ENCODE results near the gene TTN. TPM values are rescaled to one million over a fixed set of nuclear protein-coding genes. Genes with fewer than 3 reads are reported as not detected.

TTN gene
- total and polyA plus RNA-seq, 5 donors from 2014 or later = 2.0 to 153 (median 3.1) TPM

GRCh38 chr2:178496049-178496448 lies 311.2 kb downstream of the TTN start:
- no peaks in the 10 kb centered on the region for H3K27me3 Mint-ChIP-seq
- ATAC-seq (ENCODE audit: low read depth in 2 of 2) (no peak), DNase-seq (no peak)
- Histone ChIP-seq H3K27me3 (ENCODE audit: control insufficient read depth, insufficient read depth, low read length) (no peaks in the 10 kb centered on the region), H3K4me3 (ENCODE audit: low read depth, low read length) (no peak overlapping the region), H3K9me3 (ENCODE audit: control insufficient read depth in 2 of 2, low read length in 2 of 2) (no peaks in the 10 kb centered on the region), H3K27ac (ENCODE audit: insufficient read depth, low read length, poor library complexity, severe bottlenecking) (no peak overlapping the region), H3K36me3 (ENCODE audit: control insufficient read depth, insufficient read depth, low read length) (peaks cover 87% of the 10 kb centered on the region), H3K4me1 (ENCODE audit: control insufficient read depth, insufficient read depth, low read length, poor library complexity, severe bottlenecking) (no peaks in the 10 kb centered on the region)
- H3K36me3 Mint-ChIP-seq = peaks cover 49% of the 10 kb centered on the region
- no peaks in the 10 kb centered on the region for H3K9me3 Mint-ChIP-seq
- peak overlapping the region in 1 of 3 donors; percentile 78 for H3K27ac Mint-ChIP-seq
- H3K4me3 Mint-ChIP-seq = no peak overlapping the region
- H3K4me1 Mint-ChIP-seq = peaks cover 0 to 6% (median 3%) of the 10 kb centered on the region in 4 donors

DNA sequence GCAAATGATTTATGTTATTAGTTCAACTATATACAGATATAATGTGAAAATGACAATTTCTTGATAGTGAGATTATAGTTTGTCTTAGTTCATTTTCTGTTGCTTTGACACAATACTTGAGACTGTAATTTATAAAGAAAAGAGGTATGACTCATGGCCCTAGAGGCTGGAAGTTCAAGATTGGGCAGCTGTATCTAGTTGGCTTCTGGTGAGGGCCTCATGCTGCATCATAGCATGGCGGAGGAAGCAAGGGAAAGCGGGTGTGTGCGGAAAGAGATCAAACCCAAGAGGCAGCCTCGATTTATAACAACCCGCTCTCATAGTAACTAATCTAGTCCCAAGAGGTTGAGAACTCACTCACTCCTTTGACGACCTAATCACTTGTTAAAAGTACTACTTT lies 315.6 kb downstream of the TTN start:
- H3K4me3 ChIP-seq (ENCODE audit: low read depth, low read length) = no peak overlapping the region
- no peaks in the 10 kb centered on the region for H3K9me3 ChIP-seq (ENCODE audit: control insufficient read depth in 2 of 2, low read length in 2 of 2)
- Mint-ChIP-seq H3K27me3 (no peaks in the 10 kb centered on the region), H3K27ac (peak overlapping the region in 1 of 3 donors; percentile 10), H3K36me3 (peaks cover 58% of the 10 kb centered on the region), H3K9me3 (no peaks in the 10 kb centered on the region), H3K4me1 (peaks cover 9 to 26% (median 17%) of the 10 kb centered on the region in 4 donors), H3K4me3 (no peak overlapping the region)
- H3K4me1 ChIP-seq (ENCODE audit: control insufficient read depth, insufficient read depth, low read length, poor library complexity, severe bottlenecking) = no peaks in the 10 kb centered on the region
- no peak for ATAC-seq (ENCODE audit: low read depth in 2 of 2)
- H3K36me3 ChIP-seq (ENCODE audit: control insufficient read depth, insufficient read depth, low read length) = peaks cover 72% of the 10 kb centered on the region
- no peak overlapping the region for H3K27ac ChIP-seq (ENCODE audit: insufficient read depth, low read length, poor library complexity, severe bottlenecking)
- H3K27me3 ChIP-seq (ENCODE audit: control insufficient read depth, insufficient read depth, low read length) = no peaks in the 10 kb centered on the region
- no peak for DNase-seq

GRCh38 chr2:178485356-178485755 lies 321.9 kb downstream of the TTN start:
- H3K4me1 ChIP-seq (ENCODE audit: control insufficient read depth, insufficient read depth, low read length, poor library complexity, severe bottlenecking) = peaks cover 28% of the 10 kb centered on the region
- no peak for DNase-seq
- peaks cover 23% of the 10 kb centered on the region for H3K36me3 ChIP-seq (ENCODE audit: control insufficient read depth, insufficient read depth, low read length)
- peak overlapping the region in 1 of 4 donors; percentile 34 for H3K4me3 Mint-ChIP-seq
- H3K27ac ChIP-seq (ENCODE audit: insufficient read depth, low read length, poor library complexity, severe bottlenecking) = no peak overlapping the region
- ATAC-seq (ENCODE audit: low read depth in 2 of 2) = no peak
- H3K36me3 Mint-ChIP-seq = peaks cover 39% of the 10 kb centered on the region
- no peak overlapping the region for H3K27ac Mint-ChIP-seq
- H3K4me3 ChIP-seq (ENCODE audit: low read depth, low read length) = no peak overlapping the region
- H3K27me3 Mint-ChIP-seq = no peaks in the 10 kb centered on the region
- H3K9me3 Mint-ChIP-seq = no peaks in the 10 kb centered on the region
- no peaks in the 10 kb centered on the region for H3K27me3 ChIP-seq (ENCODE audit: control insufficient read depth, insufficient read depth, low read length)
- peaks cover 30 to 64% (median 53%) of the 10 kb centered on the region in 4 donors for H3K4me1 Mint-ChIP-seq
- H3K9me3 ChIP-seq (ENCODE audit: control insufficient read depth in 2 of 2, low read length in 2 of 2) = no peaks in the 10 kb centered on the region

DNA sequence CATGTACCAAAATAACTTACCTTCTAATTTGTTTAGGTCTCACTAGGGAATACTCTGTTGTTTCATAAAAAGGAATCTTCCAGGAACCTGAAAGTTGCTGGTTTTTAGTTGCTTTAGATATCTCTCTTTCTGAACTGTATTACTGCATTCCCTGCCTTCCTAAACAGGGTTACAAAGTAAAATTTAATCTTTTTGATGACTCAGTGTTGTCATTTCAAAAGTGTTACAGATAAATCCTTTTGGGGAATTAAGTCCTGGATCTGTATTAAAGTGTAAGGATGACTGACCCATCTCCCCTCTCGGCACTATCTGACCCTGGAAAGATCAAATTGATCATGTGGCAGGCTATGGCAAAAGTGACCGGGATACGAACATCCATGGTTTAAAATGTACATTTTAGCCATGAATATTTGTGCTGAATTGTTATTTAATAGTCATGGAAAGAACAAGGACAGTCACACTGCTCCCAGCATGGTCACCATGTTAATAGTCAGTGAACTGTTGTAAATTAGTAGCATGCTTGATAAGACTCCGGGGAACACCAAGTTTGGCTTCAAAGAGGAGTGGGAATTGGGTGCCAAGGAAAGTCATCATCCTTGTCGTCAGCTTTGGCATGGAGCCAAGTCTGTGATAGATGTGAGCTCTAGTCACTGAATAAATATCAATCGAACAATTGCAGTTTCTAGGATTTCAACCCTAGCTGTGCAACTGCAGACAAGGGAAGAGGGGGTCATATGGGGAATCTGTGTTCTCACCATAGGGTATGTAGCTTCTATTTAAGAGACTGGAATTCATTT lies 322.8 kb downstream of the TTN start:
- Histone ChIP-seq H3K27me3 (ENCODE audit: control insufficient read depth, insufficient read depth, low read length) (no peaks in the 10 kb centered on the region), H3K36me3 (ENCODE audit: control insufficient read depth, insufficient read depth, low read length) (peaks cover 17% of the 10 kb centered on the region), H3K9me3 (ENCODE audit: control insufficient read depth in 2 of 2, low read length in 2 of 2) (no peaks in the 10 kb centered on the region), H3K4me1 (ENCODE audit: control insufficient read depth, insufficient read depth, low read length, poor library complexity, severe bottlenecking) (peaks cover 37% of the 10 kb centered on the region), H3K4me3 (ENCODE audit: low read depth, low read length) (no peak overlapping the region), H3K27ac (ENCODE audit: insufficient read depth, low read length, poor library complexity, severe bottlenecking) (no peak overlapping the region)
- peak overlapping the region in 2 of 4 donors; percentile 5 to 27 for H3K4me3 Mint-ChIP-seq
- H3K27ac Mint-ChIP-seq = no peak overlapping the region
- peaks cover 2% of the 10 kb centered on the region for H3K27me3 Mint-ChIP-seq
- no peaks in the 10 kb centered on the region for H3K9me3 Mint-ChIP-seq
- DNase-seq (no peak), ATAC-seq (ENCODE audit: low read depth in 2 of 2) (no peak)
- peaks cover 30% of the 10 kb centered on the region for H3K36me3 Mint-ChIP-seq
- H3K4me1 Mint-ChIP-seq = peaks cover 27 to 64% (median 51%) of the 10 kb centered on the region in 4 donors

DNA sequence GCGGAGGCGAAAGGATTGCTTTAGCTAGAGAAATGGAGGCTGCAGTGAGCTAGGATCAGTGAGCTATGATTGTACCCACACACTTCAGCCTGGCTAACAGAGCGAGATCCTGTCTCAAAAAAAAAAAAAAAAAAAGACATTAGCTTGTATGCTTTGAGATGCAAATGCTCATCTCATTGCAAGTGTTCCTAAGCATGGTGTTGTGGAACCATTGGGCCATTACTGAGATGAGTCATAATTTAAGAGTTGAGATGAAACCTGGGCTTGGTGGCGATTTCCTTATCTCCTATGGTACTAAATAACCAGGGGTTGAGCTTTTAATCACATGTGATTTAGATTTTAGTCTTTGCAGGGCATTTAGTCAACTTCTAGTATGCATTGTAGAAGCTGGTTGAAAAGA lies 324.8 kb downstream of the TTN start:
- ATAC-seq (ENCODE audit: low read depth in 2 of 2) (no peak), DNase-seq (peak in 1 of 3 donors; percentile 45)
- H3K27ac Mint-ChIP-seq = peak overlapping the region in 2 of 3 donors; percentile 52 to 93
- Histone ChIP-seq H3K27me3 (ENCODE audit: control insufficient read depth, insufficient read depth, low read length) (no peaks in the 10 kb centered on the region), H3K36me3 (ENCODE audit: control insufficient read depth, insufficient read depth, low read length) (peaks cover 8% of the 10 kb centered on the region), H3K27ac (ENCODE audit: insufficient read depth, low read length, poor library complexity, severe bottlenecking) (no peak overlapping the region), H3K4me3 (ENCODE audit: low read depth, low read length) (peak overlapping the region; percentile 92), H3K9me3 (ENCODE audit: control insufficient read depth in 2 of 2, low read length in 2 of 2) (no peaks in the 10 kb centered on the region), H3K4me1 (ENCODE audit: control insufficient read depth, insufficient read depth, low read length, poor library complexity, severe bottlenecking) (peaks cover 53% of the 10 kb centered on the region)
- H3K9me3 Mint-ChIP-seq = no peaks in the 10 kb centered on the region
- peaks cover 35 to 72% (median 49%) of the 10 kb centered on the region in 4 donors for H3K4me1 Mint-ChIP-seq
- H3K27me3 Mint-ChIP-seq = peaks cover 11% of the 10 kb centered on the region
- peak overlapping the region; percentile 95 to 98 (median 96) for H3K4me3 Mint-ChIP-seq
- peaks cover 17% of the 10 kb centered on the region for H3K36me3 Mint-ChIP-seq

GRCh38 chr2:178480227-178481181 lies 326.7 kb downstream of the TTN start, which contains the start of gene PLEKHA3:
PLEKHA3 (plus strand) TSS chr2:178480457; CDS start chr2:178480870, 413 bp downstream.
- peaks cover 26 to 61% (median 48%) of the 10 kb centered on the region in 4 donors for H3K4me1 Mint-ChIP-seq
- H3K27me3 ChIP-seq (ENCODE audit: control insufficient read depth, insufficient read depth, low read length) = no peaks in the 10 kb centered on the region

DNA sequence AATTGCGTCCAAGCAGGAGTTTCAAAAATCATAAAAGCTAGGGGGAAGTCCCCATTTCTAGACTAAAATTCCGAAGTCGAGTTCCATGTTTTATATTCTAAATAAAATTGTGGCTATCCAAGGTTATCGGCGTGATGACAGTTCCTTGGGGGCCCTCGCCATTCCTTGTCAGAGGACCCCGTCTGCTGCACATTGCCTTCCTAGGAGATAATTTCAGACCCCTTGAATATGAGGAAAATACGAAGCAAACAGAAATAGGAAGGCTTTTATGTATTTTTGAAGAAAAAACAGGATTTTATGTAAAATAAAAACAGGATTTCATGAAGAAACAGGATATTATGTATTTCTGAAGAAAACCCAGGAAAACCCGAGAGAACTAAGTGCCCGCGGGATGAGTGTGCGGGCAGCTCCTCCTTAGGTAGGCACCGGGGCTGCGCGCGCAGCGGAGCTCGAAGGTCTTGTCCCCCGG lies 327.4 kb downstream of the TTN start:
- H3K4me1 ChIP-seq (ENCODE audit: control insufficient read depth, insufficient read depth, low read length, poor library complexity, severe bottlenecking) = peaks cover 53% of the 10 kb centered on the region
- H3K4me3 ChIP-seq (ENCODE audit: low read depth, low read length) = peak overlapping the region; percentile 98
- no peak for ATAC-seq (ENCODE audit: low read depth in 2 of 2)
- H3K27ac ChIP-seq (ENCODE audit: insufficient read depth, low read length, poor library complexity, severe bottlenecking) = peak overlapping the region; percentile 95
- H3K36me3 ChIP-seq (ENCODE audit: control insufficient read depth, insufficient read depth, low read length) = no peaks in the 10 kb centered on the region
- Mint-ChIP-seq H3K36me3 (no peaks in the 10 kb centered on the region), H3K27ac (peak overlapping the region; percentile 40 to 99 (median 99)), H3K4me3 (peak overlapping the region; percentile 96 to 98 (median 98)), H3K27me3 (peaks cover 11% of the 10 kb centered on the region), H3K9me3 (no peaks in the 10 kb centered on the region), H3K4me1 (peaks cover 25 to 59% (median 45%) of the 10 kb centered on the region in 4 donors)
- DNase-seq = no peak
- no peaks in the 10 kb centered on the region for H3K9me3 ChIP-seq (ENCODE audit: control insufficient read depth in 2 of 2, low read length in 2 of 2)
- no peaks in the 10 kb centered on the region for H3K27me3 ChIP-seq (ENCODE audit: control insufficient read depth, insufficient read depth, low read length)

More at GRCh38 chr2:178480227-178481181, 326.7 kb downstream of the TTN start, which contains the start of gene PLEKHA3:
- Mint-ChIP-seq H3K27me3 (peaks cover 11% of the 10 kb centered on the region), H3K36me3 (peaks cover 2% of the 10 kb centered on the region), H3K27ac (peak within 1 kb of the TSS; percentile 97 to 99 (median 99)), H3K4me3 (peak within 1 kb of the TSS; percentile 96 to 98 (median 98)), H3K9me3 (no peaks in the 10 kb centered on the region)
- Histone ChIP-seq H3K4me3 (ENCODE audit: low read depth, low read length) (peak within 1 kb of the TSS; percentile 98), H3K9me3 (ENCODE audit: control insufficient read depth in 2 of 2, low read length in 2 of 2) (no peaks in the 10 kb centered on the region), H3K27ac (ENCODE audit: insufficient read depth, low read length, poor library complexity, severe bottlenecking) (peak within 1 kb of the TSS; percentile 95), H3K36me3 (ENCODE audit: control insufficient read depth, insufficient read depth, low read length) (no peaks in the 10 kb centered on the region), H3K4me1 (ENCODE audit: control insufficient read depth, insufficient read depth, low read length, poor library complexity, severe bottlenecking) (peaks cover 53% of the 10 kb centered on the region)
- DNase-seq = peak; percentile 66 to 85 (median 79)
- ATAC-seq (ENCODE audit: low read depth in 2 of 2) = peak; percentile 46 to 49

All from CD4-positive, CD25-positive, alpha-beta regulatory T cell (primary cell).